MM.1S (cell line): ENCODE results near the gene SP110.
"Not testable (repeated sequence)": the region's sequence is repeated elsewhere in the genome, so short reads cannot be mapped to it uniquely, and the experiment has no call there.

ENCODE experiments used
- DNase-seq: peaks from one replicate; pipeline ENCODE4 v3.0.0-alpha.2; 2015
- H2AFZ ChIP-seq: fragments of 300-600 bp; sonication (generic); 2 replicates; pipeline ENCODE4 v1.6.0; 2016; ENCODE audit warnings: antibody characterized with exemption, low read length
- H3F3A ChIP-seq: fragments of 300-600 bp; sonication (generic); 2 replicates; pipeline ENCODE4 v1.6.1; 2016; ENCODE audit warnings: mild to moderate bottlenecking, antibody characterized with exemption, low read length, moderate library complexity, mixed read lengths; ENCODE audit not compliant: insufficient read depth
- H3K27ac ChIP-seq: fragments of 300-600 bp; sonication (generic); 2 replicates; pipeline ENCODE4 v1.5.1; 2016; ENCODE audit warnings: mild to moderate bottlenecking, low read length
- H3K27me3 ChIP-seq: fragments of 300-600 bp; sonication (generic); replicated peaks from 2 replicates; pipeline ENCODE4 v1.6.0; 2016; ENCODE audit warnings: low read length; ENCODE audit not compliant: insufficient read depth
- H3K36me3 ChIP-seq: fragments of 300-600 bp; sonication (generic); replicated peaks from 2 replicates; pipeline ENCODE4 v1.6.1; 2016; ENCODE audit warnings: mild to moderate bottlenecking, low read length, mixed read lengths; ENCODE audit not compliant: insufficient read depth
- H3K4me1 ChIP-seq: fragments of 300-600 bp; sonication (generic); 2 replicates; pipeline ENCODE4 v1.6.1; 2016; ENCODE audit warnings: low read length, mixed read lengths
- H3K4me2 ChIP-seq: fragments of 300-600 bp; sonication (generic); 2 replicates; pipeline ENCODE4 v1.6.0; 2016; ENCODE audit warnings: low read depth, low read length
- H3K4me3 ChIP-seq: fragments of 300-600 bp; sonication (generic); 2 replicates; pipeline ENCODE4 v1.5.1; 2016; ENCODE audit warnings: low read length, mixed read lengths
- H3K79me2 ChIP-seq: fragments of 300-600 bp; sonication (generic); 2 replicates; pipeline ENCODE4 v1.6.1; 2016; ENCODE audit warnings: mixed run types, low read length, mixed read lengths
- H3K9ac ChIP-seq: fragments of 300-600 bp; sonication (generic); 2 replicates; pipeline ENCODE4 v1.6.1; 2016; ENCODE audit warnings: low read length, mixed read lengths
- H3K9me2 ChIP-seq: fragments of 300-600 bp; sonication (generic); replicated peaks from 2 replicates; pipeline ENCODE4 v1.6.1; 2016; ENCODE audit warnings: mild to moderate bottlenecking, low read length, mixed read lengths; ENCODE audit not compliant: insufficient read depth
- H3K9me3 ChIP-seq: fragments of 300-600 bp; sonication (generic); replicated peaks from 2 replicates; pipeline ENCODE4 v1.6.1; 2016; ENCODE audit warnings: mild to moderate bottlenecking, low read length, mixed read lengths; ENCODE audit not compliant: insufficient read depth
- H4K20me1 ChIP-seq: fragments of 300-600 bp; sonication (generic); 2 replicates; pipeline ENCODE4 v1.6.1; 2016; ENCODE audit warnings: mild to moderate bottlenecking, low read length, moderate library complexity, mixed read lengths; ENCODE audit not compliant: insufficient read depth
- CTCF ChIP-seq: fragments of 300-600 bp; sonication (generic); IDR thresholded peaks from 2 replicates; pipeline ENCODE4 v1.5.1; 2016; ENCODE audit warnings: antibody characterized with exemption, low read length, mixed read lengths
- EZH2 ChIP-seq: fragments of 300-600 bp; sonication (generic); optimal IDR thresholded peaks from 2 replicates; pipeline ENCODE3; 2017; ENCODE audit warnings: low read depth, mild to moderate bottlenecking, antibody characterized with exemption, low read length, mixed read lengths
- EZH2phosphoT487 ChIP-seq: fragments of 300-600 bp; sonication (generic); IDR thresholded peaks from 2 replicates; pipeline ENCODE4 v1.6.1; 2018; ENCODE audit warnings: antibody characterized with exemption, low read length

SP110 gene

DNA sequence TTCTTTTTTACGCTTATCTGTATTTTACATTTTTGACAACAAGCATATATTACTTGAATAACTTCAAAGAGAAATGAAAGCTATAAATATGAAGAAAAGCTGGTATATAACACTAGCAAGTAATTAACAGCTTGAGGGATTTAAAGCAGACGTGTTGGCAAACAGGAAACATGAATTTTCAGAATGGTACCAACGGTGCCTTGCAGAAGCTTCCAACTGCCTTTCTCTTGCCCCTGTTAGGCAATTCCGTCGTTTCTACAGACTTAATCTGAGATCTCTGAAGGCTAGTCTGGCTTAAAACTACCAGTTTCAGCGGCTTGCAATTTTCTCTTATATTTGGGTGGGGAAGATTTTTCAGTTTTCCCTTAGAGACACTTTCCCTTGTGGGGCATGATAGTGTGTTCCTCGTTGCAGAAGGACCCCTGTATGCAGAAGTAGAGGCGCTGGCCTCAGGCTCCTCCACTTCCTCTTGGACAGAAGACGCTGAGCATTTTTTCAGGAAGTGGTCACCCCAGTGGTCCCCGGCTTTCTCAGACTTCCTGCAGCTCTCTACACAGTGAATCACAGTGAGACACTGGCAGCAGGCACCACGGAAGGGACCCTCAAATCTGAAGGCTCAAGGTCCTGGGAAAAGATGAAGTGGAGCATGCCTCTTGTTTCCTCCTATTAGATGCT is 94.9 kb downstream of the SP110 start:
- no peaks in the 10 kb centered on the region for H3F3A ChIP-seq
- DNase-seq = no peak
- H3K27me3 ChIP-seq = no peaks in the 10 kb centered on the region
- no peak overlapping the region for H3K9ac ChIP-seq
- TF ChIP-seq EZH2phosphoT487 (no peak), EZH2 (no peak), CTCF (no peak)
- H2AFZ ChIP-seq = no peak overlapping the region
- no peaks in the 10 kb centered on the region for H3K9me2 ChIP-seq
- no peaks in the 10 kb centered on the region for H3K79me2 ChIP-seq
- H3K4me1 ChIP-seq = peaks cover 16% of the 10 kb centered on the region
- H3K27ac ChIP-seq = no peak overlapping the region
- H3K36me3 ChIP-seq = no peaks in the 10 kb centered on the region
- H4K20me1 ChIP-seq = no peaks in the 10 kb centered on the region
- H3K4me2 ChIP-seq = no peak overlapping the region
- H3K4me3 ChIP-seq = no peak overlapping the region
- H3K9me3 ChIP-seq = no peaks in the 10 kb centered on the region

DNA sequence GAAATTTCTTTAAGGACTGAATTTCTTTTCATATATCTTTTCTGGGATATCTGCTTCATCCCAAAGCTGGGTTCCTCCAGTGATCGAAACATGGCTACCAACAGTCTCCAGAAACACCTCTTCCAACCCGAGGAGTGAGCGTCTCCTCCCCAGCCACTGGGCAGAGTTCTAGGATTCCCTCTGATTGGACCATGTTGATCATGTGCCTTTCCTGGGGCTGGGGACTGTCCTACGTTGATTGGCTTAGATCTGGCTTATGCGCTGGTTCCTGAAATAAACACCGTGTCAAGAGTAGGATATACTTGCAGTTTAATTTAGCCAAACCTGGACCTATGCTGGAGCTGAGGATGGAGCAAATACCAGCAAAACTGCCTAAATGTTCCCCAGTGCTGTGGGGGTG is 95.5 kb downstream of the SP110 start:
- no peak overlapping the region for H3K9ac ChIP-seq
- H3K9me2 ChIP-seq = no peaks in the 10 kb centered on the region
- H3K36me3 ChIP-seq = no peaks in the 10 kb centered on the region
- H3K9me3 ChIP-seq = no peaks in the 10 kb centered on the region
- no peak overlapping the region for H2AFZ ChIP-seq
- H3K79me2 ChIP-seq = no peaks in the 10 kb centered on the region
- H3F3A ChIP-seq = no peaks in the 10 kb centered on the region
- H3K27me3 ChIP-seq = no peaks in the 10 kb centered on the region
- H3K4me3 ChIP-seq = no peak overlapping the region
- DNase-seq = no peak
- no peak for TF ChIP-seq CTCF
- no peak for TF ChIP-seq EZH2
- TF ChIP-seq EZH2phosphoT487 = no peak
- H3K4me2 ChIP-seq = no peak overlapping the region
- H3K4me1 ChIP-seq = peaks cover 16% of the 10 kb centered on the region
- H3K27ac ChIP-seq = no peak overlapping the region
- no peaks in the 10 kb centered on the region for H4K20me1 ChIP-seq

DNA sequence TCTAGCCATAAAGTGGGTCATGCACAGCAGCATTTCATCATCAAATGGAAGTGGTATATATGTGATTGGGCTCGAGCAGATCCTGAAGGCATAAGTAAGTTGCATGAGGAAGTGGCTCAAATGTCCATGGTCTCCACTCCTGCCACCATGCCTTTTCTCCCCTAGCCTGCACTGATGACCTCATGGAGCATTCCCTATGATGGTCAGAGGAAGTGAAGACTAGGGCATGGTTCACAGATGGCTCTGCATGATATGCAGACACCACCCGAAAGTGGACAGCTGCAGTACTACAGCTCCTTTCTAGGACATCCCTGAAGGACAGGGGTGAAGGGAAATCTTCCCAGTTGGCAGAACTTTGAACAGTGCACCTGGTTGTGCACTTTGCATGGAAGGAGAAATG is 99.4 kb downstream of the SP110 start:
- DNase-seq, H4K20me1 ChIP-seq, H3K4me3 ChIP-seq, H3K9me2 ChIP-seq, H2AFZ ChIP-seq, H3K9me3 ChIP-seq, H3F3A ChIP-seq, H3K27ac ChIP-seq, H3K79me2 ChIP-seq, H3K27me3 ChIP-seq, H3K4me2 ChIP-seq, H3K9ac ChIP-seq, H3K4me1 ChIP-seq, H3K36me3 ChIP-seq: not testable (repeated sequence)

- H2AFZ ChIP-seq, H3K79me2 ChIP-seq, H3F3A ChIP-seq, H3K4me2 ChIP-seq, H3K9me3 ChIP-seq, H3K27me3 ChIP-seq, H3K4me1 ChIP-seq, H3K9me2 ChIP-seq, DNase-seq, H3K9ac ChIP-seq, H4K20me1 ChIP-seq, H3K36me3 ChIP-seq, H3K27ac ChIP-seq, H3K4me3 ChIP-seq: not testable (repeated sequence)
Observed at GRCh38 chr2:230119827-230120226, 100.0 kb downstream of the SP110 start.
